BLaER1 treated with 17β-estradiol and CSF1 and Interleukin-3, amounts not matched to agents 10 nM and 100 nM (cell line): Measurements from ENCODE around the gene UBQLNL.

Experiments
- H3K27ac ChIP-seq, 11 experiments: shearing (Covaris generic); formaldehyde crosslinking; 2 replicates each; pipeline ENCODE4 v1.8.1; 2022
- H3K27me3 ChIP-seq, 11 experiments: shearing (Covaris generic); formaldehyde crosslinking; 2 replicates each; pipeline ENCODE4 v1.8.1; 2022
- H3K36me3 ChIP-seq, 11 experiments: shearing (Covaris generic); formaldehyde crosslinking; 2 replicates each; pipeline ENCODE4 v1.8.1; 2022
- H3K4me1 ChIP-seq, 10 experiments: shearing (Covaris generic); formaldehyde crosslinking; 2 replicates each; pipeline ENCODE4 v1.8.1; 2022
- H3K4me2 ChIP-seq, 11 experiments: shearing (Covaris generic); formaldehyde crosslinking; 2 replicates each; pipeline ENCODE4 v1.8.1; 2022
- H3K4me3 ChIP-seq, 10 experiments: shearing (Covaris generic); formaldehyde crosslinking; 2 replicates each; pipeline ENCODE4 v1.8.1; 2022
- H3K9ac ChIP-seq, 11 experiments: shearing (Covaris generic); formaldehyde crosslinking; 2 replicates each; pipeline ENCODE4 v1.8.1; 2022
- H3K9me3 ChIP-seq, 11 experiments: shearing (Covaris generic); formaldehyde crosslinking; replicated peaks in 1 of 11; 2 replicates each; pipeline ENCODE4 v1.8.1; 2022
- H4K20me1 ChIP-seq, 11 experiments: shearing (Covaris generic); formaldehyde crosslinking; 2 replicates each; pipeline ENCODE4 v1.8.1; 2022
- Cebpa-rat ChIP-seq, 11 experiments: shearing (Covaris generic); IDR thresholded peaks; 2 replicates each; pipeline ENCODE4 v1.8.1; 2022

UBQLNL gene

DNA sequence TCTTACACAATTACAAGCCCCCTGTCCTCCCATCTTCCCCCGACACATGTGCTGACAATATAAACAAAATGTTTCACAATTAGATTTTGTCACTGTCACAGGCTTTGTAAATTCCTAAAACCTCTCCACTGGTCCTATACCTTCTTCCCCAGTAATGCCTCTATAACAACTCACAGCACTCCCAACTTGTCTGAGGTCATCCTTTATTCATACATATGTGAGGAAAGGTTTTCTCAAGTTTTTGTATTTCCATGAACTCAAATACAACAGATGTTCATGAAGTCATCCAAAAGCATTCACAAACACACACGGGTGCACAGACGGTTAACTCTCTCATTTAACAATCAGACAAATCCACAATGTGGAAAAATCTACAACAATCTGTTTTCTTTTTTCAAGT is 30.0 kb upstream of the UBQLNL start:
- H3K27ac ChIP-seq, result no peak overlapping the region
- no peak overlapping the region for H3K4me2 ChIP-seq
- H3K36me3 ChIP-seq, result no peaks in the 10 kb centered on the region
- no peak overlapping the region for H3K9ac ChIP-seq
- no peaks in the 10 kb centered on the region for H3K27me3 ChIP-seq
- TF ChIP-seq Cebpa-rat (IDR thresholded peaks at IDR 0.05), result no peak
- H3K4me3 ChIP-seq, result no peak overlapping the region
- no peaks in the 10 kb centered on the region for H3K9me3 ChIP-seq
- no peaks in the 10 kb centered on the region for H4K20me1 ChIP-seq
- H3K4me1 ChIP-seq, result no peaks in the 10 kb centered on the region

DNA sequence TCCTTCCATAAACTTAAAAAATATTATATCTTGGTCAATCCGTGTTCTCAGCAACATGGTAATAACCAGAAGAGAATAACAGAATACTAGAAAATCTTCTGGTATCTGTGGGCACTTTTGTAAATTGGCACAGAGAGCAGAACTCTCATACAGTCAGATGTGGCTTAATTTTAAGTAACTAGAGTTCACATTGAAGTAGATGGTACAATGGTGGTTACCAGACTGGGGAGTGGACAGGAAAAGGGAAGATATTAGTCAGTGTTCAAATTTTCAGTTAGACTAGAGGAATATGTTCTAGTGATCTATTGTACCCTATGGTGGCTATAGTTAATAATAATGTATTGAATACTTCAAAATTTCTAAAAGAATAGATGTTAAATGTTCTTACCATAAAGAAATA is 24.9 kb upstream of the UBQLNL start:
- peaks cover 0 to 6% (median 3%) of the 10 kb centered on the region in 11 experiments; a peak in 4 of 22 replicates for H3K9me3 ChIP-seq
- H4K20me1 ChIP-seq, result no peaks in the 10 kb centered on the region
- no peaks in the 10 kb centered on the region for H3K36me3 ChIP-seq
- H3K9ac ChIP-seq, result no peak overlapping the region
- TF ChIP-seq Cebpa-rat (IDR thresholded peaks at IDR 0.05), result no peak
- no peak overlapping the region for H3K27ac ChIP-seq
- H3K27me3 ChIP-seq, result no peaks in the 10 kb centered on the region
- no peak overlapping the region for H3K4me3 ChIP-seq
- no peaks in the 10 kb centered on the region for H3K4me1 ChIP-seq
- H3K4me2 ChIP-seq, result no peak overlapping the region

DNA sequence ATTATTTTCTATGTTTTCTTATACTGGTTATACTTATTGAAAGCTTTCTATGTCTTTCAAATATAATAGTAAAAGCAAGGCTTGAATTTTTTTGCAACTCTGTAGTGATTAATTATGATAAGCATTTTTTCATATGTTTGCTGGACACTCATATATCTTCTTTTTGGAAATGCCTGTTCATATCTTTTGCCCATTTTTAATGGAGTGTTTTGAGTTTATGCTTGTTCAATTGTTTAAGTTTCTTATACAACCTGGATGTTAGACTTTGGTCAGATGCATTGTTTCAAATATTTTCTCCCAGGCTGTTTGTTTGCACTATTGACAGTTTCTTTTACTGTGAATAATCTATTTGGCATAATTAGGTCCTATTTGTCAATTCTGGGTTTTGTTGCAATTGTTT is 20.0 kb upstream of the UBQLNL start:
- H3K4me2 ChIP-seq, result no peak overlapping the region
- no peaks in the 10 kb centered on the region for H3K27me3 ChIP-seq
- no peaks in the 10 kb centered on the region for H3K36me3 ChIP-seq
- TF ChIP-seq Cebpa-rat (IDR thresholded peaks at IDR 0.05), result no peak
- no peak overlapping the region for H3K27ac ChIP-seq
- no peaks in the 10 kb centered on the region for H3K4me1 ChIP-seq
- no peak overlapping the region for H3K9ac ChIP-seq
- H4K20me1 ChIP-seq, result no peaks in the 10 kb centered on the region
- H3K4me3 ChIP-seq, result no peak overlapping the region
- H3K9me3 ChIP-seq, result peaks cover 0 to 8% (median 5%) of the 10 kb centered on the region in 11 experiments; a peak in 4 of 22 replicates

DNA sequence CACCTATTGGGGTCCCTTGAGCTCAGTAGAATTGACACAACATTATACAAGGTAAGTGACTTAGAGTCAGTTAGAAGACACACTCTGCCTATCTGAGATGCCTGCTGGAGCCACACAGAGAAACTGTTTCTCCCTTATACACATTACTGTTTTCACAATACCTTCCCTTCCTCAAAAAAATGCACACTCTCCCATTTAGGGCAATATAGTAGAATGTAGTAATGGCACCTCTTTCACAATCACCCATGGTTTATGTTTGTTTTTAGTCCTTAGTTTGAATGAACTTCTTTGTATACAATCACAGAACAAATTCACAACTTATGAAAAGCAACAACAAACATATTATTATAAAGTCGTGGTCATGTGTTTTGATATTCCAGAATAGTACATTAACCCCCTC is 17.5 kb upstream of the UBQLNL start:
- H3K27me3 ChIP-seq, result no peaks in the 10 kb centered on the region

DNA sequence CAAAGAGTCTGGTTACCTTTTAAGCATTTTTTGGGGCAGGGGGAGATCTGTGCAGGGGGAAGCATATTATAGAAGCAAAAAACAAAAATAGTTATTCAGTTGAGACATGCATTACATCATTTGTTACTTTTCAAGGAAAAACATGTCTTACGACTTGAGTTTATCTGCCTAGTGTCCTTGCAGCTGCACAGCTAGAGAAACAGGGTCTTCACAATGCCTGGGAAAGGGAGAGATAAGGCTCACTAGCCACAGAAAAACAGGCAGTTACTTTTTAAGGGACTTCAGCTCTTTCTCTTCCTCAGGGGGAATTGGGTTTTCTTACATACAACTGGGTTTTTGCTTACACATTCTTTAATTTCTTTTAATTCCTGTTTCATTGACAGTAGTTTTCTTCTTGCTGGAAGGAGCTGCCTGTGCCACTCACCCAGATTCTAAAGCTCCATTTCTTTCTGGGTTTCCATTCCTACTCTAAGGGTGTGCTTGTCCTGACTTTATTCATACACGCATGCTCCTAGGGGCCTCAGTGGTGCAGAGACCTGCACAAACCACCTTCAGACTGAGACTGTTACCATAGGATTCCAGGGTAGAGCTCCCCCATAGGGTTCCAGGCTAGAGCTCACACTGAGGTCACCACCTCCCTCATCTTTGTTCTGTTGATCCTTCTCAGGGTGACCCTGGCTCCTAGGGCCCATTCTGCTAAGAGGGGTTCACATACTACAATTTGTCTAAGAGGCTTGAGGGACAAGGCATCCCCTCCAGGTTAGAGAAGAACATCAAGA is 14.7 kb upstream of the UBQLNL start:
- no peak for TF ChIP-seq Cebpa-rat (IDR thresholded peaks at IDR 0.05)
- H3K4me3 ChIP-seq, result no peak overlapping the region

More for the DNA sequence above, 17.5 kb upstream of the UBQLNL start:
- Histone ChIP-seq H3K36me3 (no peaks in the 10 kb centered on the region), H3K9me3 (peaks cover 0 to 8% (median 5%) of the 10 kb centered on the region in 11 experiments; a peak in 4 of 22 replicates), H3K4me3 (no peak overlapping the region), H3K4me1 (peaks cover 0 to 9% (median 5%) of the 10 kb centered on the region in 10 experiments; a peak in 16 of 20 replicates), H3K4me2 (no peak overlapping the region), H3K27ac (no peak overlapping the region), H4K20me1 (no peaks in the 10 kb centered on the region), H3K9ac (no peak overlapping the region)
- TF ChIP-seq Cebpa-rat (IDR thresholded peaks at IDR 0.05), result no peak

DNA sequence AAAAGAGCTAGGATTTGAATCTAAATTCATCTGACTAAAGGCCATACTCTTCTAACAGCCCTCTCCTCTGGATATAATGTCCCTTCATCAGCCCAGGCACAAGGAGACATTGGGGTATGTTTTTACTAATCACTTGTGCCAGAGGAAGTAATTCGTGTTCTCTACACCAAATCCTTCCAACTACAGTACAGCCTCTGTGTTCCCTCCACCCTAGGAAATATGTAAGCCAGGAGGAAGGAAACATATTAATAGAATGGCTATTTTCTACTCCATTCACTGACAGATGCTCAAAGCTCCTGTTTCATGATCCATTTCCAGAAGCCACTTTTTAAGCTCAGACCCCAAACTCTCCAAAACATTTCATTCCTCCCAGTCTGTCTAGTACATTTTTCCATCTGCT is 12.0 kb upstream of the UBQLNL start:
- H3K4me2 ChIP-seq, result peak overlapping the region; percentile 18 to 81 (median 73); a peak in 21 of 22 replicates

More for the DNA sequence above, 14.7 kb upstream of the UBQLNL start:
- H3K27ac ChIP-seq, result no peak overlapping the region
- no peaks in the 10 kb centered on the region for H3K36me3 ChIP-seq
- no peaks in the 10 kb centered on the region for H4K20me1 ChIP-seq
- H3K9me3 ChIP-seq, result peaks cover 0 to under 1% (median 0%) of the 10 kb centered on the region in 11 experiments; a peak in 2 of 22 replicates
- H3K9ac ChIP-seq, result no peak overlapping the region
- H3K4me1 ChIP-seq, result peaks cover 10 to 26% (median 21%) of the 10 kb centered on the region in 10 experiments; a peak in 19 of 20 replicates
- H3K4me2 ChIP-seq, result no peak overlapping the region
- H3K27me3 ChIP-seq, result no peaks in the 10 kb centered on the region

DNA sequence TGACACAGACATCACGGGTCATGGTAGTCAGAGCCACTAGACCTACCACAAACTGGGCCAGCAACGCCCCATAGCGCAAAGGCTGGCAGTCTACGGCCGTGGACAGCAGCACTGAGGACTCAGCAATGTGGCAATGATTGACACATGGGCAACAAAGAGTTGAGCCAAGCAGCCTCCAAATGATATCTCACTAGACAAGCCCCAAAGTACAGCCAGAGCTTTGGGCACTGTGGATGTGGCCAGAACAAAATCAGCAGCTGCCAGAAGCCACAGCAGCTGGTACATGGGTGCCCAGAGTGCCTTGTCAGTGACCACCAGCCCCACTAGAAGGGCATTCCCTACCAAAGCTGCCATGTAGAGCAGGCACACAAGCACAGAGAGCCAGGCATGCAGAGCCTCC is 11.2 kb upstream of the UBQLNL start:
- H3K27ac ChIP-seq, result no peak overlapping the region
- no peak overlapping the region for H3K9ac ChIP-seq
- no peaks in the 10 kb centered on the region for H3K9me3 ChIP-seq
- H3K4me2 ChIP-seq, result peak overlapping the region in 9 of 11 experiments; percentile 52 to 81 (median 73); a peak in 17 of 22 replicates
- H3K27me3 ChIP-seq, result no peaks in the 10 kb centered on the region
- no peaks in the 10 kb centered on the region for H4K20me1 ChIP-seq
- H3K36me3 ChIP-seq, result no peaks in the 10 kb centered on the region
- H3K4me1 ChIP-seq, result peaks cover 10 to 26% (median 21%) of the 10 kb centered on the region in 10 experiments; a peak in 19 of 20 replicates
- no peak overlapping the region for H3K4me3 ChIP-seq
- TF ChIP-seq Cebpa-rat (IDR thresholded peaks at IDR 0.05), result no peak

More for the DNA sequence above, 12.0 kb upstream of the UBQLNL start:
- no peak for TF ChIP-seq Cebpa-rat (IDR thresholded peaks at IDR 0.05)
- Histone ChIP-seq H3K4me3 (no peak overlapping the region), H3K27me3 (no peaks in the 10 kb centered on the region), H3K36me3 (no peaks in the 10 kb centered on the region), H3K9me3 (no peaks in the 10 kb centered on the region), H3K27ac (no peak overlapping the region), H3K4me1 (peaks cover 10 to 26% (median 21%) of the 10 kb centered on the region in 10 experiments; a peak in 19 of 20 replicates), H4K20me1 (no peaks in the 10 kb centered on the region), H3K9ac (no peak overlapping the region)

DNA sequence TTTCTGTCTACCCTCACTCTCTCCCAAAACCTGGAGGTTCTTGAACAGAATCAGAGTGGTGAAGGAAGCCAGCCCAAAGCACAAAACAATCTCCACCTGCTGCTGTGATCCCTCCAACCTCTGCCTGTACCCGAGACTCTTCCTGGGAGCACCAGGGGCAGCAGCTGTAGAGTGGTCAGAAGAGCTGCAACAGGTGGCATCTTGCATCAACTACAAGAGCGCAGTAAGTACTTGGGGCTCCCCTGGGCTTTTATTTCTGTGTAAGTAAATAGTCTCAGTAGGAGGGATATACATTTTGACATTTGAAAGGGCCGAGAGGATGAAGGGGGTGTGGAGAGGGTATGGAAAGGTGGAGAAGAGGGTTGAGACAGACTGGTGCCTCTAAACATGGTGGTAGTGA is 8.3 kb upstream of the UBQLNL start:
- H3K4me2 ChIP-seq, result no peak overlapping the region
- no peaks in the 10 kb centered on the region for H3K9me3 ChIP-seq
- peaks cover 10 to 23% (median 21%) of the 10 kb centered on the region in 10 experiments; a peak in 19 of 20 replicates for H3K4me1 ChIP-seq
- H3K9ac ChIP-seq, result no peak overlapping the region
- no peak overlapping the region for H3K4me3 ChIP-seq
- TF ChIP-seq Cebpa-rat (IDR thresholded peaks at IDR 0.05), result no peak
- no peak overlapping the region for H3K27ac ChIP-seq
- H3K36me3 ChIP-seq, result no peaks in the 10 kb centered on the region
- no peaks in the 10 kb centered on the region for H4K20me1 ChIP-seq
- H3K27me3 ChIP-seq, result no peaks in the 10 kb centered on the region

DNA sequence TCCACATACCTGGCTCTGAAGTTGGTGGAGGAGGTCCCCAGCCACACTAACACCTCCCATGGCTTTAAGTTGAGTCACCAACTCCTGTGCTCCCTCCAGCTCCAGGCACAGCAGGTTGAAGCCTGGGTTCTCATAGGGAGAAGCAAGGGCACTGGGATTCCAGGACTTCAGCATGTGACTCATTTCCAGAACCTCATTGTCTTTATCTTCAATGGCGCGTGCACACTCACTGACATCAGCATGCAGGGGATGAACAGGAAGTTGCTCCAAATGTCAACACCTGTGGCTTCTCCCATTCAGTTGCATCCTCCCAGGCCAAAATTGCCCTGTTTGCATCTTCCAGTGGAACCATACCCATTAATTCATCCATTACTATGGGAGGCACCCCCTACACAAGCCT is 5.8 kb upstream of the UBQLNL start:
- H3K4me1 ChIP-seq, result no peaks in the 10 kb centered on the region
- no peak overlapping the region for H3K9ac ChIP-seq
- H3K4me2 ChIP-seq, result no peak overlapping the region
- H3K36me3 ChIP-seq, result no peaks in the 10 kb centered on the region
- TF ChIP-seq Cebpa-rat (IDR thresholded peaks at IDR 0.05), result no peak
- H4K20me1 ChIP-seq, result no peaks in the 10 kb centered on the region
- H3K9me3 ChIP-seq, result no peaks in the 10 kb centered on the region
- no peak overlapping the region for H3K4me3 ChIP-seq
- H3K27me3 ChIP-seq, result no peaks in the 10 kb centered on the region
- no peak overlapping the region for H3K27ac ChIP-seq

DNA sequence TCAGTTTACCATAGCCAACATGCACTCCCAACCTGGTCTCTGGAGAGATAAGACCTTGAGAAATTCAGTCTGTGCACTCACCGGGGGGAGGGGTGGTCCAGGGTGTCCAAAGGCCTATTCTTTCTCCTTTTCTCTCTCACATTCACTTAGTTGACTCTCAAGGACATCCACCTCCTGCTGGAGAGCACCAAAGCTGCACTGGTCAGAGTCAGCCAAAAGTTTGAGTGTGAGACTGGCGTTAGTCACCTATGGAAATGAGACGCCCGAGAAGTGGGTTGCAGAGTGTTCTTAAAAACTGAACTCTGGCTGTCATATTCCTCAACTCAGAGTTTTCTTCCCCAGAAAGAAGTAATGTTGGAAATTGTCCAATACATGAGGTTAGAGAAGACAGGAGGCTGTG is 5.0 kb upstream of the UBQLNL start:
- Histone ChIP-seq H3K4me1 (no peaks in the 10 kb centered on the region), H3K9ac (no peak overlapping the region), H4K20me1 (no peaks in the 10 kb centered on the region), H3K9me3 (no peaks in the 10 kb centered on the region), H3K4me2 (no peak overlapping the region), H3K27me3 (no peaks in the 10 kb centered on the region), H3K27ac (no peak overlapping the region), H3K4me3 (no peak overlapping the region), H3K36me3 (no peaks in the 10 kb centered on the region)
- TF ChIP-seq Cebpa-rat (IDR thresholded peaks at IDR 0.05), result no peak
